SU-DHL-6 (cell line): ENCODE measurements around the gene DOCK1.

Source experiments
- CTCF ChIP-seq: fragments of 200-600 bp; sonication (generic); IDR thresholded peaks from one replicate; pipeline ENCODE4 v1.5.1; 2017; ENCODE audit warnings: antibody characterized with exemption, mild to moderate bottlenecking, low read length, moderate library complexity; ENCODE audit not compliant: insufficient read depth, poor library complexity, severe bottlenecking
- EZH2phosphoT487 ChIP-seq: fragments of 200-600 bp; sonication (generic), shearing (Covaris generic); conservative IDR thresholded peaks from 2 replicates; pipeline ENCODE4 v1.6.1; 2018; ENCODE audit warnings: mild to moderate bottlenecking, antibody characterized with exemption, low read length, moderate library complexity, mixed read lengths

DNA sequence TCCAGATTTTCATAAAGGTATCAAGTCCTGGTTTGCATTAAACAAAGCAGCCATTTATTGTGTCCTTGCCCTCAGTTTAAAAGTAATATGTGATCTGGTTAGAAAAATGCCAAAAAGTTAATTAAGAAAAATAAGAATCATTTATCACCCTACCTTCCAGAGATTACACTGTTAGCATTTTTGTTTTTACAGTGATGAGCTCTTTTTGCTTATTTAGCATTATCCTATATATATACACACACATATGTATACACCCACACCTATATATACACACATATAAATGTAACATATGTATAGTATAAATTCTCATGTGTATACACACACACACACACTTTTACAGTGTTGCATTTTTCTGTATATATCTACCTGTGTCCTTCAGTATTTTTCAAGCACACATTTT lies 163.3 kb downstream of the DOCK1 start:
- no peak for TF ChIP-seq EZH2phosphoT487
- TF ChIP-seq CTCF: no peak
